Type B pancreatic cell (in vitro differentiated cells): ENCODE data around the gene KLF14. TPM values are rescaled to one million over a fixed set of nuclear protein-coding genes. Genes with fewer than 3 reads are reported as not detected.

Source experiments
- DNase-seq: peaks from one replicate; pipeline ENCODE4 v3.0.0; 2021; ENCODE audit warnings: mixed read lengths; ENCODE audit not compliant: unreplicated experiment; ENCODE audit errors: extremely low spot score
- H3K27ac Mint-ChIP-seq: 2 replicates; pipeline ENCODE4 v1.8.0; 2021; ENCODE audit warnings: mild to moderate bottlenecking, mixed read lengths
- H3K27me3 Mint-ChIP-seq: 2 replicates; pipeline ENCODE4 v1.8.0; 2021; ENCODE audit warnings: mixed read lengths
- H3K36me3 Mint-ChIP-seq: 2 replicates; pipeline ENCODE4 v1.8.0; 2021; ENCODE audit warnings: mixed read lengths
- H3K4me1 Mint-ChIP-seq: one replicate; pipeline ENCODE4 v1.8.0; 2021; ENCODE audit warnings: mixed read lengths; ENCODE audit not compliant: unreplicated experiment
- H3K4me3 Mint-ChIP-seq: 2 replicates; pipeline ENCODE4 v1.8.0; 2021; ENCODE audit warnings: mild to moderate bottlenecking, mixed read lengths
- H3K9me3 Mint-ChIP-seq: 2 replicates; pipeline ENCODE4 v1.8.0; 2021; ENCODE audit warnings: mixed read lengths
- CTCF ChIP-seq: fragments of 200-600 bp; sonication (generic); conservative IDR thresholded peaks from 2 replicates; pipeline ENCODE4 v1.5.0; 2021; ENCODE audit warnings: antibody characterized with exemption, mild to moderate bottlenecking
- total RNA-seq: library from RNA; stranded (reverse); gene quantifications from 2 replicates; pipeline ENCODE4 v1.2.1, GENCODE V29; 2021; ENCODE audit warnings: low replicate concordance

Gene KLF14
- total RNA-seq, 1 donor from 2014 or later, result 0.94 TPM

- H3K36me3 Mint-ChIP-seq, result no peaks in the 10 kb centered on the region
- DNase-seq, result no peak
- H3K9me3 Mint-ChIP-seq, result no peaks in the 10 kb centered on the region
Measured at GRCh38 chr7:130758429-130759056, 24.5 kb upstream of the KLF14 start.

GRCh38 chr7:130756316-130756715, 22.3 kb upstream of the KLF14 start:
- no peak for TF ChIP-seq CTCF
- H3K27ac Mint-ChIP-seq, result no peak overlapping the region
- no peak for DNase-seq
- H3K9me3 Mint-ChIP-seq, result no peaks in the 10 kb centered on the region
- peaks cover 24% of the 10 kb centered on the region for H3K27me3 Mint-ChIP-seq
- H3K36me3 Mint-ChIP-seq, result no peaks in the 10 kb centered on the region
- no peak overlapping the region for H3K4me3 Mint-ChIP-seq
- no peaks in the 10 kb centered on the region for H3K4me1 Mint-ChIP-seq

More at GRCh38 chr7:130758429-130759056, 24.5 kb upstream of the KLF14 start:
- TF ChIP-seq CTCF, result peak; percentile 94
- H3K27me3 Mint-ChIP-seq, result peaks cover 12% of the 10 kb centered on the region
- H3K27ac Mint-ChIP-seq, result no peak overlapping the region
- no peak overlapping the region for H3K4me3 Mint-ChIP-seq
- no peaks in the 10 kb centered on the region for H3K4me1 Mint-ChIP-seq

- Mint-ChIP-seq H3K4me3 (no peak overlapping the region), H3K4me1 (no peaks in the 10 kb centered on the region), H3K27ac (no peak overlapping the region), H3K9me3 (no peaks in the 10 kb centered on the region), H3K27me3 (peaks cover 44% of the 10 kb centered on the region), H3K36me3 (no peaks in the 10 kb centered on the region)
- TF ChIP-seq CTCF, result no peak
- DNase-seq, result no peak
Measured at GRCh38 chr7:130752424-130752823, 18.4 kb upstream of the KLF14 start.

- no peak overlapping the region for H3K27ac Mint-ChIP-seq
- no peak overlapping the region for H3K4me3 Mint-ChIP-seq
Measured at GRCh38 chr7:130750755-130751154, 16.7 kb upstream of the KLF14 start.

GRCh38 chr7:130748531-130749389, 14.8 kb upstream of the KLF14 start:
- H3K4me3 Mint-ChIP-seq, result no peak overlapping the region
- no peak overlapping the region for H3K27ac Mint-ChIP-seq
- H3K4me1 Mint-ChIP-seq, result no peaks in the 10 kb centered on the region
- no peaks in the 10 kb centered on the region for H3K36me3 Mint-ChIP-seq
- no peak for DNase-seq
- H3K27me3 Mint-ChIP-seq, result peaks cover 61% of the 10 kb centered on the region
- H3K9me3 Mint-ChIP-seq, result no peaks in the 10 kb centered on the region
- no peak for TF ChIP-seq CTCF

More at GRCh38 chr7:130750755-130751154, 16.7 kb upstream of the KLF14 start:
- Mint-ChIP-seq H3K9me3 (no peaks in the 10 kb centered on the region), H3K27me3 (peaks cover 51% of the 10 kb centered on the region), H3K4me1 (no peaks in the 10 kb centered on the region), H3K36me3 (no peaks in the 10 kb centered on the region)
- TF ChIP-seq CTCF, result no peak
- no peak for DNase-seq
